AG08396 (cell line): Measurements from ENCODE around the gene CHST11.

Experiments
- DNase-seq: peaks from one replicate; pipeline ENCODE4 v3.0.0; 2012; ENCODE audit warnings: low spot score, mixed read lengths

CHST11 gene

GRCh38 chr12:104673696-104674482 is 217.1 kb downstream of the CHST11 start:
- no peak for DNase-seq

DNA sequence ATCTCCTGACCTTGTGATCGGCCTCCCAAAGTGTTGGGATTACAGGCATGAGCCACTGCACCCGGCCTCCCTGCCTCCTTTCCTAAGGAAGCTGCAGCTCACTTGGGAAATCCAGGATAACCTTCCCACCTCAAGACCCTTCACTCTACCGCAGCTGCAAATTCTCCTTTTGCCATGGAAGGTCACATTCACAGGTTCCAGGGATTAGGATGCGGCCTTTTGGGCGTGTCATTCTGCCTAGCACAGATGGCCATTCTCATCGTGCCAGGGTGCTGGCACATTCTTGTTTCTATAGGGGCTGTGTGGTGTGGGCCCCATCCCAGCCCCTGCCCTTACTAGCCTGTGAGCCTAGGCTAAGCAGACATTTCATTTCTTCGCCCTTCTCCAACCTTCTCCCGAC is 219.9 kb downstream of the CHST11 start:
- DNase-seq = no peak

DNA sequence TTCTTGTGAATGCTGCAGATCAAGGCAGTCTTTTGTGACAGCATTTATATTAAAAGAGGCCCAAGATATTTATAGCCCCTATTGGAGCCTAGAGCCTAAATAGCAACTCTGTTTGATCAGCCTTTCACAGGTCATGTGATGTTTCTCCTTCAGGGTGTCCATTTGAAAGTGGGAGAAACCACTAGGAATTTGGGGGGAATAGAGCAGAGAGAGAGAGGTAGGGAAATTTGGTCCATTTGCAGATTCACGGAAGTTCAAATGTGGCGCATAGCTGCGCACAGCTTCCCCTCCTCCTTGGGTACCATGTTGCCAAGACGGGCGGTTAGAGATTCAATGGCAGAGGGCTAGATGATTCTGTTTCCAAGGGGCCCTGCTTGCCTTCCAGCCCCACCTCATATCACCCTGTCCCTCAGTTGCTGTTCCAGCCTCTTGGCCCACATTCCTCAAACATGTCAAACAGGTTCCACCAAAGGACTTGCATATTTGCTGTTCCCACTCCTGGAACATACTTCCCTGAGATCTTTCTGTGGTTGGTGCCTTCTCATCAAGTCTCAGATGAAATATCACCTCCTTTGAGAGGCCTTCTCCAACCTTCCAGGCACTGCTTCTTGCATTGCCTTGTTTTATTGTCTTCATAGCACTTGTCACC is 220.8 kb downstream of the CHST11 start:
- no peak for DNase-seq

- no peak for DNase-seq
Observed at GRCh38 chr12:104680070-104680469, 223.3 kb downstream of the CHST11 start.

DNA sequence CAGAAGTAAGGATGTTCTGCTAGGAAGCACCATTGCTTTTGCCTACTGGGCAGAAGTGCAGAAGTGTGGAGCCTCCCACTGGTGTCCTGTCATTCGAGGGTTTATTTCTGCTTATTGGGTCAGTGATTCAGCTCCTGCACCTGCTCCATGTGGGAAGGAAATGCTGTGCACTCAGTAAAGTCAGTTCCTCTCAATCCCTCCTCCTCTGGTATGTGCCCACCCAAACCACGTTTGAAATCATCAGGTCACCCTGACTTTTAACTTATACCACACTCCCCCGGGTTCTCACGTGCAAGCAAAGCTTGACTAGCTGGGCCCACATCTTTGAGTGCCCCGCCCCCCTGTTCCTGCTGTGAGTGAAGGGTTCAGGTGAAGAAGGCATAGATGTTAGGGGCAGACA is 223.7 kb downstream of the CHST11 start:
- DNase-seq = no peak

DNA sequence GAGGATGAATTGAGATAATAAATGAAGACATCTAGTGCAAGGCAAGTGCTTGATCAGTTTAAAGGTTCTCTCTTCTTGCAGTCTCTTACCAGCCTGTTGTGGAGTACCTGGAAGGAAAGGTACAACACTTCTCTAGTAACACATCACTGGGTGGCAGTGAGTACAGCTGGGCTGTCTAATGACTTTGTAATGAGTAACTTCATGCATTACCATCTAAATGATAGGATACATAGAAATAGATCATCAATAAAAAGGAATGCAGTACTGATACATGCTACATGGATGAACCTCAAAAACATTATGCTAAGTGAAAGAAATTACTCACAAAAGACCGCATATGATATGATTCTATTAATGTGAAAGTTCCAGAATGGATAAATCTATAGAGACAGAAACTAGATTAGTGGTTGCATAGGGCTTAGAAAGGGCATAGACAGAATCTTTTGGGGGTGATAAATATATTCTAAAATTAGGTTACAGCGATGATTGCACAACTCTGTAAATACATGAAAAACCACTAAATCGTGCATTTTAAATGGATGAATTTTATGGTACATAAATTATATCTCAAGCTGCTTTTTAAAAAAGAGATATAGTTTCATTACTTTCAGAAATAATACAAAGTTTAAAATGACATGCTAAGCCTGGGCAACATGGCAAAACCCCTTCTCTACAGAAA is 224.4 kb downstream of the CHST11 start:
- no peak for DNase-seq

DNA sequence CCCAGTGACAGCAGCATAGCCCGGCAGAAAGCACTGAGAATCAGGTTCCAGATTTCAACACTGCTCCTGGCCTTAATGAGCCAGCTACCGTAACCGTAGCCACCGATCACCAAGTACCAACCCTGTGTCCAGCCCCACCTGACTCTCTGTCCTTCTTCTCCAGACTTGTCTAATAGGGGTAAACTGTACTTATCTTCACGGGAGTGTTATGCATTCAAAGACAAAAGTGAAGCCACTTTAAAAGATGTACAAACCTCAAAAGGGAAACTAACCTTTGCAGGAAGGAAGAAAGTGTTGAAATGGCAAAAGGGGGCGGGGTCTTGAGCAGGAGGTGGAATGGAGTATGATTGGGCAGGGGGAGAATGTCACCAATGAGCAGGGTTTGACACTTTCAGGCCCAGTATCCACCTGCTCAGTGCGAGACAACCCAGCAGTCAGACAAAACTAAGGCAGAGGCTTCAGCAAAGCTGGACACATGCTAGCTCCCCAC is 226.1 kb downstream of the CHST11 start:
- no peak for DNase-seq

DNA sequence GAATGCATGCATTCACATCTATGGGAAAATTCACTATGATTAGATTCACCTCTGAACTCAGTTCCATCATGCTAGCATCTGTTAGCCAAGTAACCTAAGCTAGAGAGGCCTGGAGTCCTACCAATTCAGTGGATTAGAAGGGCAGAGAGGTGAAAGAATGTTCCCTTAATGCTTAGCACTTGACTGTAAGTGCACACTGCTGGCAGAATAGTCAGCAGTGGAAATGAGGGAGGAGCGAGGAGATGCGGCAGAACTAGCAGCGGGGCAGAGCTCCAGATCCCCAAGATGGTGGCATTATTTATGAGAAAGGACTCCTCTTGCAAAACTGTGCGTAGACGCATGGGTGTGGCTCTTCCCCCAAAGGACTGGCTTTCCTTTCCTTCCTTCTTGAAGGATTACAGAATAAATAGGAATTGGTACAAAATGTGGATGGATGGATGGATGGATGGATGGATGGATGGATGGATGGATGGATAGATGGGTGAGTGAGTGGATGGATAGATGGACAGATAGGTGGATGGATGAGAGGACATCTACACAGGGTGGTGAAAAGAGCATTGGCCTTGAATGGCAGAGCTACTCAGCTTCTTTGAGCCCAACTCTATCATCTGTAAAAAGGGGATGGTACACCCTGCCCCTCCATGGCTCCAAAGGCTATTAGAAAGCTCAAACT is 227.2 kb downstream of the CHST11 start:
- DNase-seq = no peak

DNA sequence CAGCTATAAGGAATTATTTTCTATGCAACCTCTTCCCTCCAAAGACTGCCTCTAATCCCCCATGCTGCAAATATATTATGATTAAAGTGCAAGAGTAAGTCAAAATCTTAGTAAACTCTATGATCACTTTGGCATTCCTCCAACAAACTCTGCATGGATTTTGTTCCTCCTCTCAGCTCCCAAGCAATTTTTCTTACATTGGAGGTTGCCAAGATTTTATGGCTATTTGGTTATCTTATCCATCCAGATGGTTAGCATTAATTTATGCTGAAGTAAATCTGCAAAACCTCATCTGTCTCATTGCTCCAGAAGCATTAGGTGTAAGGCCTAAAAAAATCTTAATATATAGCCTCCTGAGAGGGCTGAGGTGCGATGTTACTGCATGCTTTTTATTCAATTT is 228.1 kb downstream of the CHST11 start:
- no peak for DNase-seq

- DNase-seq = no peak
Observed at GRCh38 chr12:104685366-104685765, 228.6 kb downstream of the CHST11 start.

GRCh38 chr12:104686196-104686595 is 229.4 kb downstream of the CHST11 start:
- no peak for DNase-seq

DNA sequence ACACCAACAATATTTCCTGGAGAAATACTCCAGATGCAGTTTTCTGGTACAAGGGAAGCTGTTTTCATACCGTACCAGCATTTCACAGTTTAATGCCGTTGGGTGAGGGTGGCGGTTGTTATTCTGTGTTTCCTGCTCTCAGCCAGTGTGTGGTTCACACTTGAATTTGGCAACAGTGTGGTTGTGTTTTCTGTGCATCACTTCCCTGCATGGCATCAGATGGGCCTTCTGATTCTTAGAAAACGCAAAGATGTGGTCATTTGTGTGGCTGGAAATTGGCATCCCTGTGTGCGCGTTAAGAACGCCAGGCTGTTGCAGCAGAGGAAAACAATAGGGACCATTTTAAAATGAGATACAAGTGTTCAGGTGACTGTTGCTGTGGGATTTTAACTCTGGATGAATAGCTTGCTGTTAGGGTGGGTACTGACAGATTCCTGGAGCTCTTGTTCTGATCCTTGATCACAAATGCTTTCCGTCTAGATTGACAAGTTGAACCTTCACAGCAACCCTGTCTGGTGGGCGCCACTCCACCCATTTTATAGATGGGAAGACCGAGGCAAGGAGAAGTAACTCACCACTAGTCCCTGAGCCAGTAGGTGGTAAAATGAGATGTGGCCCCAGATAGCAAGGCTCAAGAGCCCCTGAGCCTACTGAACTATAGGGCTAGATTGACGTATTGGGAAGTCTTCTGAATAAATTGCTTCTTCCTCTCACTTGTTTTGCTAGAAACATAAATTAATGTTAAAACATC is 231.2 kb downstream of the CHST11 start:
- DNase-seq = no peak

DNA sequence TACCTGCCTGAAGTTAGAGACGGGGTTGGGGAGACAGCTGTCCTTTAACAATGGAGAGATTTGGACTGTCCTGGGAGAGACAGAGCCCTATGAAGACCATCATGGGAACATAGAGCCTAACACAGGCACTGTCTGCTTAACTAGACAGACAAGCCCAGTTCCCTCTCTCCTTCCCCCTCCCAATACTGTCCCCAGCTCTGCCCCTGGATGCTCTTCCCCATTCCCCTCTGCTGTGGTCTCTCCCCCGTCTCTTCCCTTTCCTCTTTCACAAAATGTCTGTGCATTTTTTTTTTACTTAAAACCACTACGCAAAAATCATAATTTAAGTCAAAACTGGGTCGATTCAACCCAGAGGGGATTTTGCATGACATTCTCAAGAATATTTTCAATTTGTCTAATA is 232.9 kb downstream of the CHST11 start:
- DNase-seq = no peak

DNA sequence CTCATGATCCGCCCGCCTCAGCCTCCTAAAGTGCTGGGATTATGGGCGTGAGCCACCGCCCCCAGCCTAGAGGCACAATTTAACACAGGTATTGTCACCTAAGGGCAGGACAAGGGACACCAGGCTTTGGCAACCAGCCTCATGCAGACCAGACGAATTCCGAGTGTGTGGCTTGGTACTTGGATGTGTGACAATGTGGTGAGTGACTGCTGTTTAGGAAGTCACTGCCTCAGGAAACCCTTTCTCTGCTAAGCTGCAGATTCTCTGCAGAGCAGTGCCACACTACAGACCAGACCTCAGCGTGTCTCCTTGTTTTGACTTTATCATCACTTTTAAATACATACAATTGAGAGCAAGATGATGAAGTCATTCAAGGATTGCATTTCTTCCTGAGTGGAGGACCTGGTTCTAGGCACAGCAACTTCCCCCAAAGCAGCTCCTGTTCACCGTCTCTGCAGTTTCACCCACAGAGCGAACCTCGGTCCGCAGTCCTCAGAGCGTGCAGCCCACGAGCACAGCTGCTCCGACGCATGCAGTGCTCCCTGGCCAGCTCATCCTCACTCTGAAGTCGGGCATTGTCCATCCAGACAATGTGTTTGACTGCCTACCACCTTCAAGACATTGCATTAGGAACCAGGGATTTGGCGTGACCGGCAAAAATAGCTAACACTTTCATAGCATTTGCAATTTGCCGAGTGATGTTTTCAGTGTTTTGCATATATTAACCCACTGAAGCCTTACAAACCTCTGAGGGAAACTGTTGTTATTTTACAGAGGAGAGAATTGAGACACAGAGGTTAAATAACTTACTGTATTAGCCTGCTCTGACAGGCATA is 235.2 kb downstream of the CHST11 start:
- DNase-seq = no peak

GRCh38 chr12:104692557-104693218 is 235.9 kb downstream of the CHST11 start:
- DNase-seq = no peak

GRCh38 chr12:104693493-104693892 is 236.7 kb downstream of the CHST11 start:
- no peak for DNase-seq

DNA sequence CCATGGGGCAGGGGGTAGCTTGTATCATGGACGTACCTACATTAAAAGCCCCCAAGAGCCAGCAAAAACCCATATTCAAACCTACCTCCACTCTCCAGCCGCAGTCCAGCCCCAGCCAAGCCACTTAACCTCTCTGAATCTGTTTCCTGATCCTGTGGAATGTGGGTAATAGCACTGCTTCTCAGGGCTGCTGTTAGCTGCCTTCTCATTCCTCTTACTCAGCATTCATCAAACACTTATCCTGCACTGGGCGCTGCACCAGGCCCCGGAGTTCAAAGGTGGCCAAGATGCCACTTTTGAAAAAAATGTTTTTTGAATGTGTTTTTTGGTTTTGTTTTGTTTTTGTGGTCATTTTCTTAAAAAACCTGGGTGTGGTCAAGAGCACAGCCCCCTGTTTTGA is 237.4 kb downstream of the CHST11 start:
- no peak for DNase-seq

- no peak for DNase-seq
Observed at GRCh38 chr12:104694711-104695110, 238.0 kb downstream of the CHST11 start.

GRCh38 chr12:104695453-104696148 is 238.9 kb downstream of the CHST11 start:
- peak; percentile 66 for DNase-seq

DNA sequence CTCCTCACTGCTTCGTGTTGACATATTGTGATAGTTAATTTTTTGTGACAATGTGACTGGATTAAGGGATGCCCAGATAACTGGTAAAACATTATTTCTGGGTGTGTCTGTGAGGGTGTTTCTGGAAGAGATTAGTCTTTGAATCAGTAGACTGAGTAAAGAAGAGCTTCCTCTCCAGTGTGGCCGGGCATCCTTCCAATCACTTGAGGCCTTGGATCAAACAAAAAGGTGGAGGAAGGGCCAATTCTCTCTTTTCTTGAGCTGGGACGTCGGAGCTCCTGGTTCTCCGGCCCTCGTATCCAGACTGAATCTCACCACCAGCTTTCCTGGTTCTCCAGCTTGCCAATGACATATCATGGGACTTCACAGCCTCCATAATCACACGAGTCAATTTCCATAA is 240.4 kb downstream of the CHST11 start:
- DNase-seq = no peak
